ENCODE results near the gene TIMM50. TPM values are rescaled to one million over a fixed set of nuclear protein-coding genes. Genes with fewer than 3 reads are reported as not detected.

Gene TIMM50
- total and polyA plus RNA-seq, 2 of the 13 experiments (the other 11 are each of a cell fraction or from before 2014, with no cell fraction given), result 91.1 to 92.5 TPM

DNA sequence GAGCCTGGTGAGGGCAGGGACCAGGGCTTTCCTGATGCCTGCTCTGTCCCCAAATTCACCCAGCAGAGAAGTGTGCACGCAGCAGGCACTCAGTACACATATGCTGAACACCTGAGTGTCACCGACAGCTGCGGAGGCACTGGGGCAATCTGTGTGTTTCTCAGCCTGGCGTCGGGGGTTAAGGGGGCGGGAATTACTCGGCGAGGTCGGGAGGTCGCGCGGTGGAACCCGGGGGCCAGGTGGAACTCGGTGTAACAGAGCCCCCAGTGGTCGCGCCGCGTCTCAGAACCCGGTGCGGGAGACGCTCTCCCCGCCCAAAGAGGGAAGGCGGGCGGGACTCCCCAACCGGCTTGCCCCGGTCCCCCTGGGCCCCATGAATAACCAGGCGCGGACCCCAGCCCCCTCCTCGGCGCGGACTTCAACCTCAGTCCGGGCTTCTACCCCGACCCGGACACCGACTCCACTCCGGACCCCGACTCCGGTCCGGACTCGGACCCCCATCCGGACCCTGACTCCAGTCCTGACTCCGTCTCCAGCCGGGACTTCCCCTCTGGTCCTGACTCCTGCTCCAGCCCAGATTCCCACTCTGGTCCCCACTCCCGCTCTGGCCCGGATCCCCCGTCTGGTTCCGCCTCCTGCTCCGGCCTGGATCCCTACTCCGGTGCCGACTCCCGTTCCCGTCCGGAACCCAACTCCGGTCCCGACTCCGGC, 34.4 kb downstream of the TIMM50 start, which contains the start of gene SELENOV (continued):
- TF ChIP-seq, protein P1, sequence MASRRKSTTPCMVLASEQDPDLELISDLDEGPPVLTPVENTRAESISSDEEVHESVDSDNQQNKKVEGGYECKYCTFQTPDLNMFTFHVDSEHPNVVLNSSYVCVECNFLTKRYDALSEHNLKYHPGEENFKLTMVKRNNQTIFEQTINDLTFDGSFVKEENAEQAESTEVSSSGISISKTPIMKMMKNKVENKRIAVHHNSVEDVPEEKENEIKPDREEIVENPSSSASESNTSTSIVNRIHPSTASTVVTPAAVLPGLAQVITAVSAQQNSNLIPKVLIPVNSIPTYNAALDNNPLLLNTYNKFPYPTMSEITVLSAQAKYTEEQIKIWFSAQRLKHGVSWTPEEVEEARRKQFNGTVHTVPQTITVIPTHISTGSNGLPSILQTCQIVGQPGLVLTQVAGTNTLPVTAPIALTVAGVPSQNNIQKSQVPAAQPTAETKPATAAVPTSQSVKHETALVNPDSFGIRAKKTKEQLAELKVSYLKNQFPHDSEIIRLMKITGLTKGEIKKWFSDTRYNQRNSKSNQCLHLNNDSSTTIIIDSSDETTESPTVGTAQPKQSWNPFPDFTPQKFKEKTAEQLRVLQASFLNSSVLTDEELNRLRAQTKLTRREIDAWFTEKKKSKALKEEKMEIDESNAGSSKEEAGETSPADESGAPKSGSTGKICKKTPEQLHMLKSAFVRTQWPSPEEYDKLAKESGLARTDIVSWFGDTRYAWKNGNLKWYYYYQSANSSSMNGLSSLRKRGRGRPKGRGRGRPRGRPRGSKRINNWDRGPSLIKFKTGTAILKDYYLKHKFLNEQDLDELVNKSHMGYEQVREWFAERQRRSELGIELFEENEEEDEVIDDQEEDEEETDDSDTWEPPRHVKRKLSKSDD (CRISPR knock-in tag; IDR thresholded peaks at IDR 0.05; ENCODE audit: low read depth), result no peak
- TF ChIP-seq, protein P2, sequence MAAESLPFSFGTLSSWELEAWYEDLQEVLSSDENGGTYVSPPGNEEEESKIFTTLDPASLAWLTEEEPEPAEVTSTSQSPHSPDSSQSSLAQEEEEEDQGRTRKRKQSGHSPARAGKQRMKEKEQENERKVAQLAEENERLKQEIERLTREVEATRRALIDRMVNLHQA (CRISPR knock-in tag; IDR thresholded peaks at IDR 0.05), result no peak
- TF ChIP-seq, protein P3, sequence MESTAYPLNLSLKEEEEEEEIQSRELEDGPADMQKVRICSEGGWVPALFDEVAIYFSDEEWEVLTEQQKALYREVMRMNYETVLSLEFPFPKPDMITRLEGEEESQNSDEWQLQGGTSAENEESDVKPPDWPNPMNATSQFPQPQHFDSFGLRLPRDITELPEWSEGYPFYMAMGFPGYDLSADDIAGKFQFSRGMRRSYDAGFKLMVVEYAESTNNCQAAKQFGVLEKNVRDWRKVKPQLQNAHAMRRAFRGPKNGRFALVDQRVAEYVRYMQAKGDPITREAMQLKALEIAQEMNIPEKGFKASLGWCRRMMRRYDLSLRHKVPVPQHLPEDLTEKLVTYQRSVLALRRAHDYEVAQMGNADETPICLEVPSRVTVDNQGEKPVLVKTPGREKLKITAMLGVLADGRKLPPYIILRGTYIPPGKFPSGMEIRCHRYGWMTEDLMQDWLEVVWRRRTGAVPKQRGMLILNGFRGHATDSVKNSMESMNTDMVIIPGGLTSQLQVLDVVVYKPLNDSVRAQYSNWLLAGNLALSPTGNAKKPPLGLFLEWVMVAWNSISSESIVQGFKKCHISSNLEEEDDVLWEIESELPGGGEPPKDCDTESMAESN (CRISPR knock-in tag; conservative IDR thresholded peaks at IDR 0.05), result peak; percentile 17; the same call in 1 of the 2 replicates
- no peak for TF ChIP-seq ATF7-NPFF (CRISPR knock-in tag; IDR thresholded peaks at IDR 0.05; ENCODE audit: low read depth)
- TF ChIP-seq, protein P4, sequence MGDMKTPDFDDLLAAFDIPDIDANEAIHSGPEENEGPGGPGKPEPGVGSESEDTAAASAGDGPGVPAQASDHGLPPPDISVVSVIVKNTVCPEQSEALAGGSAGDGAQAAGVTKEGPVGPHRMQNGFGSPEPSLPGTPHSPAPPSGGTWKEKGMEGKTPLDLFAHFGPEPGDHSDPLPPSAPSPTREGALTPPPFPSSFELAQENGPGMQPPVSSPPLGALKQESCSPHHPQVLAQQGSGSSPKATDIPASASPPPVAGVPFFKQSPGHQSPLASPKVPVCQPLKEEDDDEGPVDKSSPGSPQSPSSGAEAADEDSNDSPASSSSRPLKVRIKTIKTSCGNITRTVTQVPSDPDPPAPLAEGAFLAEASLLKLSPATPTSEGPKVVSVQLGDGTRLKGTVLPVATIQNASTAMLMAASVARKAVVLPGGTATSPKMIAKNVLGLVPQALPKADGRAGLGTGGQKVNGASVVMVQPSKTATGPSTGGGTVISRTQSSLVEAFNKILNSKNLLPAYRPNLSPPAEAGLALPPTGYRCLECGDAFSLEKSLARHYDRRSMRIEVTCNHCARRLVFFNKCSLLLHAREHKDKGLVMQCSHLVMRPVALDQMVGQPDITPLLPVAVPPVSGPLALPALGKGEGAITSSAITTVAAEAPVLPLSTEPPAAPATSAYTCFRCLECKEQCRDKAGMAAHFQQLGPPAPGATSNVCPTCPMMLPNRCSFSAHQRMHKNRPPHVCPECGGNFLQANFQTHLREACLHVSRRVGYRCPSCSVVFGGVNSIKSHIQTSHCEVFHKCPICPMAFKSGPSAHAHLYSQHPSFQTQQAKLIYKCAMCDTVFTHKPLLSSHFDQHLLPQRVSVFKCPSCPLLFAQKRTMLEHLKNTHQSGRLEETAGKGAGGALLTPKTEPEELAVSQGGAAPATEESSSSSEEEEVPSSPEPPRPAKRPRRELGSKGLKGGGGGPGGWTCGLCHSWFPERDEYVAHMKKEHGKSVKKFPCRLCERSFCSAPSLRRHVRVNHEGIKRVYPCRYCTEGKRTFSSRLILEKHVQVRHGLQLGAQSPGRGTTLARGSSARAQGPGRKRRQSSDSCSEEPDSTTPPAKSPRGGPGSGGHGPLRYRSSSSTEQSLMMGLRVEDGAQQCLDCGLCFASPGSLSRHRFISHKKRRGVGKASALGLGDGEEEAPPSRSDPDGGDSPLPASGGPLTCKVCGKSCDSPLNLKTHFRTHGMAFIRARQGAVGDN (CRISPR knock-in tag; IDR thresholded peaks at IDR 0.05), result peak; percentile 41
- TF ChIP-seq ISL2 (CRISPR knock-in tag; IDR thresholded peaks at IDR 0.05), result no peak
- peak; percentile 34; the same call in 1 of the 2 replicates for TF ChIP-seq HOXA3 (CRISPR knock-in tag; IDR thresholded peaks at IDR 0.05)
- no peak for TF ChIP-seq ZFX (CRISPR knock-in tag; IDR thresholded peaks at IDR 0.05; ENCODE audit: low read depth)
- no peak for TF ChIP-seq NONO (IDR thresholded peaks at IDR 0.05)
- TF ChIP-seq NONO (CRISPR knock-in tag; conservative IDR thresholded peaks at IDR 0.05), result no peak
- TF ChIP-seq, protein P5, sequence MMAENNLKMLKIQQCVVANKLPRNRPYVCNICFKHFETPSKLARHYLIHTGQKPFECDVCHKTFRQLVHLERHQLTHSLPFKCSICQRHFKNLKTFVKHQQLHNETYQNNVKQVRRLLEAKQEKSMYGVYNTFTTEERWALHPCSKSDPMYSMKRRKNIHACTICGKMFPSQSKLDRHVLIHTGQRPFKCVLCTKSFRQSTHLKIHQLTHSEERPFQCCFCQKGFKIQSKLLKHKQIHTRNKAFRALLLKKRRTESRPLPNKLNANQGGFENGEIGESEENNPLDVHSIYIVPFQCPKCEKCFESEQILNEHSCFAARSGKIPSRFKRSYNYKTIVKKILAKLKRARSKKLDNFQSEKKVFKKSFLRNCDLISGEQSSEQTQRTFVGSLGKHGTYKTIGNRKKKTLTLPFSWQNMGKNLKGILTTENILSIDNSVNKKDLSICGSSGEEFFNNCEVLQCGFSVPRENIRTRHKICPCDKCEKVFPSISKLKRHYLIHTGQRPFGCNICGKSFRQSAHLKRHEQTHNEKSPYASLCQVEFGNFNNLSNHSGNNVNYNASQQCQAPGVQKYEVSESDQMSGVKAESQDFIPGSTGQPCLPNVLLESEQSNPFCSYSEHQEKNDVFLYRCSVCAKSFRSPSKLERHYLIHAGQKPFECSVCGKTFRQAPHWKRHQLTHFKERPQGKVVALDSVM (CRISPR knock-in tag; IDR thresholded peaks at IDR 0.05), result no peak
- TF ChIP-seq SIN3A (IDR thresholded peaks at IDR 0.05; ENCODE audit: borderline replicate concordance, low read depth, low read length), result no peak
- no peak for TF ChIP-seq RFX3 (CRISPR knock-in tag; IDR thresholded peaks at IDR 0.05)
- no peak for TF ChIP-seq ZNF253 (CRISPR knock-in tag; IDR thresholded peaks at IDR 0.05; ENCODE audit: borderline replicate concordance)
- TF ChIP-seq KDM5B (CRISPR knock-in tag; IDR thresholded peaks at IDR 0.05; ENCODE audit: borderline replicate concordance), result 0 out of 2 replicates have a peak, but pooled peaks have one; percentile 15

All from HepG2 (cell line).